Neural crest cell (in vitro differentiated cells): ENCODE data around the gene RND1. TPM values are rescaled to one million over a fixed set of nuclear protein-coding genes. Genes with fewer than 3 reads are reported as not detected.
"Not testable (repeated sequence)": the region's sequence is repeated elsewhere in the genome, so short reads cannot be mapped to it uniquely, and the experiment has no call there.

Experiments used
- DNase-seq: peaks from one replicate; pipeline ENCODE4 v3.0.0; 2021; ENCODE audit warnings: low read depth, mixed read lengths, low spot score
- H3K27ac Mint-ChIP-seq: one replicate; pipeline ENCODE4 v1.8.0; 2021; ENCODE audit warnings: mild to moderate bottlenecking, mixed read lengths; ENCODE audit not compliant: unreplicated experiment
- H3K27me3 Mint-ChIP-seq: 2 replicates; pipeline ENCODE4 v1.8.0; 2021; ENCODE audit warnings: low read depth, mild to moderate bottlenecking, mixed read lengths
- H3K36me3 Mint-ChIP-seq: 2 replicates; pipeline ENCODE4 v1.8.0; 2021; ENCODE audit warnings: low read depth, mild to moderate bottlenecking, mixed read lengths
- H3K4me1 Mint-ChIP-seq: 2 replicates; pipeline ENCODE4 v1.8.0; 2021; ENCODE audit warnings: mixed read lengths
- H3K4me3 Mint-ChIP-seq: one replicate; pipeline ENCODE4 v1.8.0; 2021; ENCODE audit warnings: mild to moderate bottlenecking, mixed read lengths
- H3K9me3 Mint-ChIP-seq: 2 replicates; pipeline ENCODE4 v1.8.0; 2021; ENCODE audit warnings: mixed read lengths
- CTCF ChIP-seq: fragments of 200-600 bp; sonication (generic); conservative IDR thresholded peaks from 2 replicates; pipeline ENCODE4 v1.5.0; 2021; ENCODE audit warnings: antibody characterized with exemption, mild to moderate bottlenecking
- total RNA-seq: library from RNA; stranded (reverse); gene quantifications from 2 replicates; pipeline ENCODE4 v1.2.1, GENCODE V29; 2021

The RND1 gene
- total RNA-seq, 1 donor from 2014 or later: 4.2 TPM

GRCh38 chr12:48868451-48868850, 2.8 kb upstream of the RND1 start:
- H3K9me3 Mint-ChIP-seq: no peaks in the 10 kb centered on the region
- H3K4me1 Mint-ChIP-seq: peaks cover 32% of the 10 kb centered on the region
- no peak overlapping the region for H3K27ac Mint-ChIP-seq
- H3K4me3 Mint-ChIP-seq: peak overlapping the region; percentile 6
- no peak for TF ChIP-seq CTCF
- no peak for DNase-seq
- H3K36me3 Mint-ChIP-seq: no peaks in the 10 kb centered on the region
- peaks cover 21% of the 10 kb centered on the region for H3K27me3 Mint-ChIP-seq

GRCh38 chr12:48866052-48866711, 512 bp upstream of the RND1 start:
- no peaks in the 10 kb centered on the region for H3K36me3 Mint-ChIP-seq
- no peaks in the 10 kb centered on the region for H3K9me3 Mint-ChIP-seq
- peak overlapping the region; percentile 94 for H3K4me3 Mint-ChIP-seq
- H3K27ac Mint-ChIP-seq: peak overlapping the region; percentile 86
- peaks cover 35% of the 10 kb centered on the region for H3K27me3 Mint-ChIP-seq
- TF ChIP-seq CTCF: peak; percentile 13
- no peak for DNase-seq
- H3K4me1 Mint-ChIP-seq: peaks cover 34% of the 10 kb centered on the region

GRCh38 chr12:48863291-48863690, 2.4 kb downstream of the RND1 start:
- H3K27me3 Mint-ChIP-seq: peaks cover 35% of the 10 kb centered on the region
- peaks cover 34% of the 10 kb centered on the region for H3K4me1 Mint-ChIP-seq
- no peaks in the 10 kb centered on the region for H3K9me3 Mint-ChIP-seq
- H3K27ac Mint-ChIP-seq: no peak overlapping the region
- peak overlapping the region; percentile 78 for H3K4me3 Mint-ChIP-seq
- DNase-seq: no peak
- TF ChIP-seq CTCF: no peak
- no peaks in the 10 kb centered on the region for H3K36me3 Mint-ChIP-seq

GRCh38 chr12:48862760-48863159, 2.9 kb downstream of the RND1 start:
- peak overlapping the region; percentile 78 for H3K4me3 Mint-ChIP-seq
- no peaks in the 10 kb centered on the region for H3K9me3 Mint-ChIP-seq
- TF ChIP-seq CTCF: no peak
- no peak overlapping the region for H3K27ac Mint-ChIP-seq
- DNase-seq: no peak
- peaks cover 34% of the 10 kb centered on the region for H3K4me1 Mint-ChIP-seq
- no peaks in the 10 kb centered on the region for H3K36me3 Mint-ChIP-seq
- H3K27me3 Mint-ChIP-seq: peaks cover 35% of the 10 kb centered on the region

GRCh38 chr12:48861111-48861510, 4.6 kb downstream of the RND1 start:
- Mint-ChIP-seq H3K9me3 (no peaks in the 10 kb centered on the region), H3K27me3 (peaks cover 35% of the 10 kb centered on the region), H3K4me1 (peaks cover 33% of the 10 kb centered on the region), H3K36me3 (no peaks in the 10 kb centered on the region), H3K27ac (no peak overlapping the region), H3K4me3 (no peak overlapping the region)
- no peak for TF ChIP-seq CTCF
- no peak for DNase-seq

GRCh38 chr12:48860236-48860635, 5.4 kb downstream of the RND1 start:
- H3K4me1 Mint-ChIP-seq: peaks cover 27% of the 10 kb centered on the region
- DNase-seq, H3K9me3 Mint-ChIP-seq, H3K4me3 Mint-ChIP-seq, H3K36me3 Mint-ChIP-seq, H3K27ac Mint-ChIP-seq: not testable (repeated sequence)
- H3K27me3 Mint-ChIP-seq: peaks cover 32% of the 10 kb centered on the region
